GM18526 (cell line): ENCODE measurements around the gene PRR5L.

Experiments used
- POLR2A ChIP-seq: IDR thresholded peaks from 3 replicates; pipeline ENCODE4 v1.6.1; 2011; ENCODE audit not compliant: insufficient read length; ENCODE audit errors: extremely low read depth

The PRR5L gene

GRCh38 chr11:36309779-36310178 is 13.7 kb downstream of the PRR5L start:
- no peak for TF ChIP-seq POLR2A

- no peak for TF ChIP-seq POLR2A
Measured at GRCh38 chr11:36311926-36312595, 16.0 kb downstream of the PRR5L start.

- TF ChIP-seq POLR2A: no peak
Measured at GRCh38 chr11:36312611-36313472, 16.8 kb downstream of the PRR5L start.

- no peak for TF ChIP-seq POLR2A
Measured at GRCh38 chr11:36313750-36314433, 17.8 kb downstream of the PRR5L start.

- no peak for TF ChIP-seq POLR2A
Measured at GRCh38 chr11:36314434-36314767, 18.3 kb downstream of the PRR5L start.

DNA sequence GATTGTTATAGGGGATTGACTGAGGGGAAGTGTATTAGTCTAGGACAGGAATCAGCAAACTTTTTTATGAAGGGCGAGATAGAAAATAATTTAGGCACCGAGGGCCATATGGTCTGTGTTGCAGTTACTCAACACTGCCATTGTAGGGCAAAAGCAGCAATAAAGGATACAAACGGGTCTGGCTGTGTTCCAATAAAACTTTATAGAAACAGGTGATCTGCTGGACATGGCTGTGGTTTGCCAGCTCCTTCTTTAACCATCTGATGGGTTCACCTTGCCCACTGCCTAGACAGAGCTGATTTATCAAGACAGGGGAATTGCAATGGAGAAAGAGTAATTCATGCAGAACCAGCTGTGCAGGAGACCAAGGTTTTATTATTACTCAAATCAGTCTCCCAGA is 20.0 kb downstream of the PRR5L start:
- TF ChIP-seq POLR2A: no peak

DNA sequence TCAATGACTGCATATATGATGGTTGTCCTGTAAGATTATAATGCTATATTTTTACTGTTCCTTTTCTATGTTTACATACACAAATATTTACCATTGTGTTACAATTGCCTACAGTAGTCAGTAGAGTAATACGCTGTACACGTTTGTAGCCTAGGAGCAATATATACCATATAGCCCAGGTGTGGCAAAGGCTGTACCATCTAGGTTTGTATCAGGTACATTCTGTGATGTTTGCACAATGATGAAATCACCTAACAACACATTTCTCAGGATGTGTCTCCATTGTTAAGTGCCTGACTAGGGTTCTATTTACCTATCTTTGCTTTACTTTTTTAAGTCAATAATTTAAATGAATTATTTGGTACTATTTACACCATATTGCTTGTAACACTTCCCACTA is 21.9 kb downstream of the PRR5L start:
- TF ChIP-seq POLR2A: no peak

DNA sequence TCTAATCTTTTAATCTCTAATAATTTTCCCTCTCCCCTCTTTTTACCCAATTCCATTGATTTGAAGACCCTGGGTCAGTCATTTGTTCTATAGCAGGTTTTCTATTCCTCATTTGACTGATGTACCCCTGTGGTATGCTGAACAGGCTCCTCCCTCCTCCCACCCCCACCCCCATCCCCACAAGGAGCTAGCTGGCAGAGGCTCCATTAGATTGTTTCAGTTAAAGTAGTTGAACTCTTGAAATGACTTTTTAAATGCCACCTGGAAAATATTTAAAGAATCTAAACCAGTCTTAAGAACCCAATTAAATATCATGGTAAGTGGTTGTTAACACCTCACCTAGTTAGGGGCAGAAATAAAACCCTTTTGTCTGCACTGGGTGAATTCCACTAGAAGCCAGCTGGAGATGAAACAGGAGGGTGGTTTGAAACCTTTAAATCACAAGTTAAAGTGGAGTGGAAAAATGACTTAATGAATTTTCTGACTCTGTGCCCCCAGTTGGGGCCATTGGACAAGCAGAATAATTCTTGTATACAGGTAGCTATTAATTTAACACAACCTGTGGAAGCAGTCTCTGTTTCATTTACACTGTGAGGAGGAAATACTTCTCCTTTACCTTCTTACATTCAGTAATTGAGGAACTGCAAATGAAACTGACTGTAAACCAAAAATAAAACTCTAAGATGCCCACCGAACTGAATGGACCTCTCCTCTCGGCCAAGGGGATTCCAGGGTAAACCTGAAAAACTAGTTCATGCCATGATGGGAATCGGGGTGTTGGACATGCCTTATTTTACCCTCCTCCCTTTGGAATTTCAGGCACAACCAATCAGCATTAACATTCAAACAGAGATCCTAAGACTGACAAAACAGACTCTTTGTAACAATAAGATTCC is 30.7 kb downstream of the PRR5L start:
- TF ChIP-seq POLR2A: no peak

DNA sequence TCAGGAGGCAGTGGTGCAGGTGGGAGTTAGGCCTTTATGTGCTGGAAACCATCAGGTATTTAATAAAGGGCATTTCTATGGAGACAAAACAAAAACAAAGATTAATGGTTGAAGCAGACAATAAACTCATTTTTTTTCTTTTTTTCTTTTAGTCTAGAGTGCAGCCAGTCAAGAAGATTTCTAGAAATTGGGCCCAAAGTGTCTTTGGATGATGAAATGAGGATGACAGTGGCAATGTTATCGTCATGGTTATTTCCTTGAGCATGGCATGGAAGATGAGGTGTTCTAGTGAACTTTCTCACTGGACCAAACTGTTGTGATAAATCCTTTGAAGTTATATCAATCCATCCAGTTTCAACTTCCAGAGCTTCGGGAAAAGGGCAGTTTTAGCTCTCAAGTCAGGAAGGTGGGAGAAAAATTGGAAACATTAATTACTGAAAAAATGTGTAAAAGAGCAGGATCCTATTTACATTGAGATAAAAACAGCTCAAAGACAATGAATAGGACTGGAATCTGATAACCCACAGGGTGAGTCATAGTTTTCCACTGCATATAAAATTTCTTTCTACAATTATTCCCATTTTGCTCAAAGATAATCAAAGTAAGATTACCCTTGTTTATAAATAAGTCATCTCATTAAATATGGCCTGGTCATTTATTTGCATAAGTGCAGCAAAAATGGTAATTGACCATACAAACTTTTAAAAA is 33.0 kb downstream of the PRR5L start:
- no peak for TF ChIP-seq POLR2A

DNA sequence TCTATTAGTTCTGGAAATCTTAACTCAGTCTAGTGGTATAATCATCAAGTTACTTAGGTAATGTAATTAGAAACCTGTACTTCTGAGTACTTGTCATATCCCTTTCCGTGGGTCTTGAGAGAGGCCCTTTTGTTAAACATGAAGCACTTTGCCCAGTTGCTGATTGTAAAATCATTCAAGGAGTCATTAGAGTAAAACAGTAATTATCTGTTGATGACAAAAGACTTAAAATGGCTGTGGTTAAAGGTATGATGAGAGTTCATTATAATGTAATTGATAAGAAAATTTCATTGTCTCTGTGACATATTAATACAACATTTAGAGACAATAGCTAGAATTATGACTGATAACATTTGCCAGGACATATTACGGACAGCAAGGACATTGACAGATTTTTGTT is 34.3 kb downstream of the PRR5L start:
- no peak for TF ChIP-seq POLR2A

GRCh38 chr11:36333468-36333867 is 37.4 kb downstream of the PRR5L start:
- TF ChIP-seq POLR2A: no peak

GRCh38 chr11:36333897-36334296 is 37.8 kb downstream of the PRR5L start:
- TF ChIP-seq POLR2A: no peak

DNA sequence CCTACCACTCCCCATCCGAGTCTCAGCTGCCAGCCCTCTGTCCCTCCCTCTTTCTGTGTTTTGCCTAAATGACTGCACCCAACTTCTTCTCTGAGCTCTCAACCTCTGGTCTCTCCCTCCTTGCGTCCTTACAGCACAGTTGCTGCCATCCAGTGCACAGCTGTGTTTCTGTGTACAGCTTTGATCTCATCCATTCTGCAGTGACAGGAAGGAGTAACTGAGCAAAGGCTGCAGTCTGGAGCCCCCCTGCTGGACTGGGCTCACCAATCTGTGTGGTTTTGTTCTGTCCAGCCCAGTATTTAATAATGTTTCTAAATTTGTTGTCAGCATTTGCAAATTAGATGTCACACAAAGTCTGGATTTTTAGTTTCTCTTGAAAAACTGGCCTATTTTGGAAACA is 43.8 kb downstream of the PRR5L start:
- TF ChIP-seq POLR2A: no peak

DNA sequence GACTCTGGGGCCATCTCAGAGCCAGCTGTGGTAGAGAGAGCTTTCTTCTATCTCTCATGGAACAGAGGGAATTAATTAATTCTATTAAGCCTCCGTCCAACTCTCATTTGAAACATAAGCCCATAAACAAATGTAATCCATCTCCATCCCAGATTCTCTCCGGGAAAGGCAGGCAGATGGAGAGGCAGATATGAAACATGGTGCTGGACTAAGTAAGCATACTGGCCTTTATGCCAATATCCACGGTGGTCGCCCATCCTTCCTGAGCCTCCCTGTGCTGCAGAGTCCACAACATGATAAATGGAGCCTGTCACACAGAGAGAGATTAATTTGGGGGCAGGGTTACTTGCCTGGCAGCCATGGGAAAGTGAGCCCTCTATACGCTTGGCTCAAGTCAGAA is 44.8 kb downstream of the PRR5L start:
- no peak for TF ChIP-seq POLR2A

- no peak for TF ChIP-seq POLR2A
Measured at GRCh38 chr11:36341915-36342314, 45.8 kb downstream of the PRR5L start.

- no peak for TF ChIP-seq POLR2A
Measured at GRCh38 chr11:36342327-36342726, 46.2 kb downstream of the PRR5L start.
